Measurements from ENCODE around the gene FRMD4A.

DNA sequence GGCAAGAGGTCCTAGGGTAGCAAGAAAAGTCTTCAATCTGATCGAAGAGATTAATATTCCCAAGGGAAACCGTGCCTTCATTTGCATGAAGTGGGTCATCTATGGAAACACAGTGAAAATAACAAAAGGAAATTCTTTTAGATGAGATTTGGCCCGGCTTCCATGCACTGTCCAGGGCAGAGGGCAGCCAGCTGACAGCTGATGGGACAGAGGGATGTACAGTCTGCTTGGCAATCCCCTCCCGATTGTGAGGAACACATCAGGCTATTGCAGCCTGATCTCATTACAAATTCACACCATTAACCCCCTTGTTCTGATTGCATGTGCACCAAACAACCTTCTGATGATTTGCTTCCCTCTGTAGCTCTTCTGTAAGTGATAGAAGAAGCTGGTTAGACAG lies 105.3 kb downstream of the FRMD4A start:
- TF ChIP-seq, protein P1, sequence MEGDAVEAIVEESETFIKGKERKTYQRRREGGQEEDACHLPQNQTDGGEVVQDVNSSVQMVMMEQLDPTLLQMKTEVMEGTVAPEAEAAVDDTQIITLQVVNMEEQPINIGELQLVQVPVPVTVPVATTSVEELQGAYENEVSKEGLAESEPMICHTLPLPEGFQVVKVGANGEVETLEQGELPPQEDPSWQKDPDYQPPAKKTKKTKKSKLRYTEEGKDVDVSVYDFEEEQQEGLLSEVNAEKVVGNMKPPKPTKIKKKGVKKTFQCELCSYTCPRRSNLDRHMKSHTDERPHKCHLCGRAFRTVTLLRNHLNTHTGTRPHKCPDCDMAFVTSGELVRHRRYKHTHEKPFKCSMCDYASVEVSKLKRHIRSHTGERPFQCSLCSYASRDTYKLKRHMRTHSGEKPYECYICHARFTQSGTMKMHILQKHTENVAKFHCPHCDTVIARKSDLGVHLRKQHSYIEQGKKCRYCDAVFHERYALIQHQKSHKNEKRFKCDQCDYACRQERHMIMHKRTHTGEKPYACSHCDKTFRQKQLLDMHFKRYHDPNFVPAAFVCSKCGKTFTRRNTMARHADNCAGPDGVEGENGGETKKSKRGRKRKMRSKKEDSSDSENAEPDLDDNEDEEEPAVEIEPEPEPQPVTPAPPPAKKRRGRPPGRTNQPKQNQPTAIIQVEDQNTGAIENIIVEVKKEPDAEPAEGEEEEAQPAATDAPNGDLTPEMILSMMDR (IDR thresholded peaks at IDR 0.05) = no peak
- TF ChIP-seq EP300 (IDR thresholded peaks at IDR 0.05; ENCODE audit: borderline replicate concordance in 1 of 2, low read depth in 1 of 2, low read length in 1 of 2) (no peak), EZH2phosphoT487 (IDR thresholded peaks at IDR 0.05; ENCODE audit: borderline replicate concordance, low read depth) (no peak), POLR2AphosphoS5 (IDR thresholded peaks at IDR 0.05; ENCODE audit: low read depth, low read length) (no peak)
- TF ChIP-seq, protein P2, sequence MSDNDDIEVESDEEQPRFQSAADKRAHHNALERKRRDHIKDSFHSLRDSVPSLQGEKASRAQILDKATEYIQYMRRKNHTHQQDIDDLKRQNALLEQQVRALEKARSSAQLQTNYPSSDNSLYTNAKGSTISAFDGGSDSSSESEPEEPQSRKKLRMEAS (IDR thresholded peaks at IDR 0.05; ENCODE audit: low read depth) = no peak
